H1 (cell line): ENCODE measurements around the gene ZBED4. TPM values are rescaled to one million over a fixed set of nuclear protein-coding genes. Genes with fewer than 3 reads are reported as not detected.

Experiments used
- BACH1 ChIP-seq: IDR thresholded peaks from 2 replicates; pipeline ENCODE4 v1.6.1; 2012; ENCODE audit warnings: low read length, improper control_type of control experiment
- CEBPB ChIP-seq: IDR thresholded peaks from 2 replicates; pipeline ENCODE4 v1.6.1; 2012; ENCODE audit warnings: low read depth, low read length
- CHD7 ChIP-seq: fragments of 300-600 bp; sonication (generic); IDR thresholded peaks from 2 replicates; pipeline ENCODE4 v1.7.1; 2012; ENCODE audit warnings: low read length, moderate library complexity, mild to moderate bottlenecking, inconsistent platforms; ENCODE audit not compliant: insufficient replicate concordance
- JUN ChIP-seq: IDR thresholded peaks from 2 replicates; pipeline ENCODE4 v1.6.1; 2011; ENCODE audit warnings: low read depth, mild to moderate bottlenecking, improper control_type of control experiment, low read length
- KDM1A ChIP-seq: fragments of 200-600, 300-600 bp; sonication (generic); IDR thresholded peaks from 2 replicates; pipeline ENCODE4 v1.7.1; 2016; ENCODE audit warnings: mild to moderate bottlenecking, low read length, borderline replicate concordance
- MAFK ChIP-seq: IDR thresholded peaks from 2 replicates; pipeline ENCODE4 v1.6.1; 2012; ENCODE audit warnings: low read depth, mild to moderate bottlenecking, improper control_type of control experiment, low read length
- SAP30 ChIP-seq: fragments of 300-600 bp; sonication (generic); IDR thresholded peaks from 2 replicates; pipeline ENCODE4 v1.7.1; 2012; ENCODE audit warnings: low read length, moderate library complexity, mild to moderate bottlenecking, inconsistent platforms; ENCODE audit not compliant: insufficient read depth, insufficient replicate concordance
- polyA plus RNA-seq, 7 experiments: library from polyadenylated mRNA; depleted of rRNA in 3 of 7; stranded (reverse) in 5 of 7; unstranded in 2 of 7; fragments of >200 nt in 5 of 7; fragments of 200-250 nt in 2 of 7; gene quantifications; 1 replicate in 5 of 7; 2 replicates in 1 of 7; 4 replicates in 1 of 7; pipeline versions ENCODE4 v1.2.1 to v1.2.3, GENCODE V29; 2011 to 2013; ENCODE audit warnings: missing spikeins in 2 of 7, mixed read lengths in 2 of 7
- total RNA-seq: library from RNA; stranded (reverse); fragmentation: NEBNext Ultra II Directional; extraction: Animal tissue kit (Norgen Biotek cat#: 25700); gene quantifications from 2 replicates; pipeline ENCODE4 v1.2.1, GENCODE V29; 2021

ZBED4 gene
- total and polyA plus RNA-seq, 2 of the 8 experiments (the other 6 are each of a cell fraction or from before 2014, with no cell fraction given) = 11.0 to 28.3 TPM

- TF ChIP-seq KDM1A (no peak), CHD7 (no peak), CEBPB (no peak), MAFK (no peak), JUN (no peak), SAP30 (no peak), BACH1 (no peak)
- TF ChIP-seq, all 59 proteins: peak for 0
Measured at GRCh38 chr22:49935561-49935960, 81.9 kb downstream of the ZBED4 start (continued).
